HCT116 (cell line): ENCODE measurements around the gene DUSP2. TPM values are rescaled to one million over a fixed set of nuclear protein-coding genes. Genes with fewer than 3 reads are reported as not detected.

Source experiments
- ATAC-seq: fragments of 200-7000 bp; cut with Tn5 transposase; 2 replicates; pipeline ENCODE4 v1.9.1; 2020; ENCODE audit warnings: mild to moderate bottlenecking, moderate library complexity
- BruUV-seq: library from RNA; stranded (reverse); fragments of 400-500 nt; replicated peaks from 2 replicates; lab custom pipeline; 2021; lab: Mats Ljungman, UMichigan
- CTCF ChIA-PET: fragments of 300-600 bp; sonication (Branson Sonifier 250); formaldehyde crosslinking; loops from one replicate; lab custom pipeline; 2021; ENCODE audit warnings: antibody characterized with exemption; lab: Charles Lee
- POLR2A ChIA-PET: fragments of 300-600, 350-600 bp; sonication (Branson Sonifier 250); formaldehyde crosslinking; loops from one replicate; lab custom pipeline; 2021; ENCODE audit warnings: antibody characterized with exemption; lab: Charles Lee
- RAD21 ChIA-PET, 2 experiments: fragments of 300-600 bp; sonication (Branson Sonifier 250); formaldehyde crosslinking; loops; one replicate each; lab custom pipeline; 2023; ENCODE audit warnings: low total read pairs in 2 of 2; ENCODE audit not compliant: uncharacterized antibody in 2 of 2, unreplicated experiment in 2 of 2, low non-redundant PET in 1 of 2; lab: Charles Lee
- DNase-seq: peaks from one replicate; pipeline ENCODE4 v3.0.0-alpha.2; 2010; ENCODE audit warnings: low read depth, low spot score
- H2AFZ ChIP-seq: fragments of 200-600 bp; shearing (Covaris generic), sonication (generic); 2 replicates; pipeline ENCODE4 v1.6.1; 2017; ENCODE audit warnings: low read depth, mixed run types, mixed read lengths, antibody characterized with exemption, low read length; ENCODE audit not compliant: poor library complexity, severe bottlenecking
- H3K27ac ChIP-seq: 2 replicates; pipeline ENCODE4 v1.5.1; 2012; ENCODE audit warnings: low read depth, low read length
- H3K27me3 ChIP-seq: fragments of 200-600 bp; sonication (generic); 2 replicates; pipeline ENCODE4 v1.6.1; 2016; ENCODE audit warnings: mixed run types, low read length, mixed read lengths; ENCODE audit not compliant: insufficient read depth
- H3K36me3 ChIP-seq, 2 experiments: fragments of 200-500 bp in 1 of 2; fragments of 200-600 bp in 1 of 2; sonication (Bioruptor generic) in 1 of 2; sonication (generic) in 1 of 2; 2 replicates each; pipeline versions ENCODE4 v1.5.1 to v1.6.1; 2014 to 2016; ENCODE audit warnings: low read length in 2 of 2, inconsistent platforms in 1 of 2, mixed read lengths in 1 of 2, mixed run types in 1 of 2; ENCODE audit not compliant: insufficient read depth in 2 of 2, control insufficient read depth in 1 of 2
- H3K4me1 ChIP-seq, 2 experiments: fragments of 200-600 bp in 1 of 2; sonication (generic) in 1 of 2; 2 replicates each; pipeline versions ENCODE4 v1.5.1 to v1.6.1; 2012 to 2017; ENCODE audit warnings: low read length in 2 of 2, inconsistent platforms in 1 of 2, mild to moderate bottlenecking in 1 of 2, mixed read lengths in 1 of 2, mixed run types in 1 of 2, moderate library complexity in 1 of 2; ENCODE audit not compliant: insufficient read depth in 2 of 2, control insufficient read depth in 1 of 2
- H3K4me2 ChIP-seq: fragments of 200-600 bp; sonication (generic); 2 replicates; pipeline ENCODE4 v1.6.1; 2017; ENCODE audit warnings: mixed run types, low read length, mixed read lengths
- H3K4me3 ChIP-seq, 2 experiments: fragments of 200-600 bp in 1 of 2; sonication (generic) in 1 of 2; replicated peaks in 1 of 2; 2 replicates each; pipeline ENCODE4 v1.5.1; 2011 to 2016; ENCODE audit warnings: low read length in 2 of 2, control low read depth in 1 of 2, low read depth in 1 of 2, mild to moderate bottlenecking in 1 of 2, mixed read lengths in 1 of 2, mixed run types in 1 of 2
- H3K79me2 ChIP-seq: fragments of 200-600 bp; sonication (generic); 2 replicates; pipeline ENCODE4 v1.6.1; 2017; ENCODE audit warnings: mild to moderate bottlenecking, mixed run types, low read length, moderate library complexity, mixed read lengths; ENCODE audit not compliant: insufficient read depth
- H3K9ac ChIP-seq: fragments of 200-600 bp; sonication (generic); 2 replicates; pipeline ENCODE4 v1.6.1; 2016; ENCODE audit warnings: low read length, mixed read lengths
- H3K9me2 ChIP-seq: fragments of 200-600 bp; sonication (generic), shearing (Covaris generic); 2 replicates; pipeline ENCODE4 v1.6.1; 2017; ENCODE audit warnings: mixed run types, mild to moderate bottlenecking, moderate library complexity; ENCODE audit not compliant: insufficient read depth
- H3K9me3 ChIP-seq, 2 experiments: fragments of 200-500 bp in 1 of 2; fragments of 200-600 bp in 1 of 2; sonication (Bioruptor generic) in 1 of 2; sonication (generic) in 1 of 2; 2 replicates each; pipeline ENCODE4 v1.6.1; 2014 to 2017; ENCODE audit warnings: low read length in 2 of 2, mixed read lengths in 2 of 2, inconsistent platforms in 1 of 2, low read depth in 1 of 2, mild to moderate bottlenecking in 1 of 2, mixed run types in 1 of 2, moderate library complexity in 1 of 2; ENCODE audit not compliant: control insufficient read depth in 1 of 2, insufficient read depth in 1 of 2
- H4K20me1 ChIP-seq: fragments of 200-600 bp; sonication (generic), shearing (Covaris generic); 2 replicates; pipeline ENCODE4 v1.6.1; 2017; ENCODE audit warnings: mixed run types, mild to moderate bottlenecking, moderate library complexity; ENCODE audit not compliant: insufficient read depth
- CBX3 ChIP-seq: IDR thresholded peaks from 2 replicates; pipeline ENCODE4 v1.6.1; 2012; ENCODE audit warnings: low read depth
- CEBPB ChIP-seq: IDR thresholded peaks from 2 replicates; pipeline ENCODE4 v1.6.1; 2012; ENCODE audit warnings: low read depth
- CTCF ChIP-seq, 3 experiments: fragments of 200-600 bp in 1 of 3; sonication (generic) in 1 of 3; IDR thresholded peaks in 2 of 3; conservative IDR thresholded peaks in 1 of 3; 2 replicates each; pipeline ENCODE4 v1.5.1; 2012 to 2017; ENCODE audit warnings: low read depth in 2 of 3, low read length in 2 of 3, antibody characterized with exemption in 1 of 3, borderline replicate concordance in 1 of 3, control low read depth in 1 of 3, mild to moderate bottlenecking in 1 of 3, mixed read lengths in 1 of 3, mixed run types in 1 of 3, moderate library complexity in 1 of 3; ENCODE audit not compliant: insufficient read depth in 1 of 3
- EGR1 ChIP-seq: IDR thresholded peaks from 2 replicates; pipeline ENCODE4 v1.6.1; 2012; ENCODE audit warnings: low read depth
- ELF1 ChIP-seq: IDR thresholded peaks from 2 replicates; pipeline ENCODE4 v1.6.1; 2012; ENCODE audit warnings: low read depth, borderline replicate concordance
- EZH2 ChIP-seq: fragments of 200-600 bp; sonication (generic); IDR thresholded peaks from 2 replicates; pipeline ENCODE4 v1.6.1; 2017; ENCODE audit warnings: antibody characterized with exemption, mixed run types
- EZH2phosphoT487 ChIP-seq: fragments of 200-600 bp; IDR thresholded peaks from 2 replicates; pipeline ENCODE4 v1.6.1; 2018; ENCODE audit warnings: antibody characterized with exemption, borderline replicate concordance
- FOSL1 ChIP-seq: IDR thresholded peaks from 2 replicates; pipeline ENCODE4 v1.6.1; 2012; ENCODE audit warnings: low read depth
- MAX ChIP-seq: IDR thresholded peaks from 2 replicates; pipeline ENCODE4 v1.6.1; 2012
- RAD21 ChIP-seq: IDR thresholded peaks from 2 replicates; pipeline ENCODE4 v1.6.1; 2012; ENCODE audit warnings: low read depth, mild to moderate bottlenecking
- REST ChIP-seq: IDR thresholded peaks from 2 replicates; pipeline ENCODE4 v1.6.1; 2012; ENCODE audit warnings: low read depth
- SIN3A ChIP-seq: IDR thresholded peaks from 2 replicates; pipeline ENCODE4 v1.6.1; 2012; ENCODE audit warnings: low read depth
- SP1 ChIP-seq: IDR thresholded peaks from 2 replicates; pipeline ENCODE4 v1.6.1; 2012; ENCODE audit warnings: low read depth
- SRF ChIP-seq: IDR thresholded peaks from 2 replicates; pipeline ENCODE4 v1.6.1; 2012; ENCODE audit warnings: low read depth
- TCF7L2 ChIP-seq: IDR thresholded peaks from 2 replicates; pipeline ENCODE4 v1.7.0; 2011; ENCODE audit warnings: borderline replicate concordance, inconsistent platforms; ENCODE audit not compliant: insufficient read depth, insufficient read length; ENCODE audit errors: extremely low read depth
- YY1 ChIP-seq: IDR thresholded peaks from 2 replicates; pipeline ENCODE4 v1.6.1; 2011; ENCODE audit warnings: low read length, low read depth, moderate library complexity, mild to moderate bottlenecking; ENCODE audit not compliant: insufficient replicate concordance; ENCODE audit errors: extremely low read depth
- ZBTB33 ChIP-seq: IDR thresholded peaks from 2 replicates; pipeline ENCODE4 v1.6.1; 2011; ENCODE audit warnings: mild to moderate bottlenecking, low read length, moderate library complexity; ENCODE audit not compliant: insufficient replicate concordance; ENCODE audit errors: extremely low read depth
- ZFX ChIP-seq: fragments of 450-650 bp; IDR thresholded peaks from 2 replicates; pipeline ENCODE4 v1.6.1; 2017
- ZNF274 ChIP-seq: fragments of 200-500 bp; sonication (Bioruptor generic); IDR thresholded peaks from 2 replicates; pipeline ENCODE4 v1.6.1; 2014; ENCODE audit warnings: mild to moderate bottlenecking, low read depth, low read length, inconsistent platforms
- intact Hi-C: fragments of 100-400 bp; cut with micrococcal nuclease; formaldehyde crosslinking; loops from 2 replicates; pipeline ENCODE4 v1.10.0; 2022
- total RNA-seq: library from RNA; stranded (reverse); gene quantifications from one replicate; pipeline ENCODE4 v1.2.1, GENCODE V29; 2021; ENCODE audit not compliant: unreplicated experiment

Gene DUSP2
- total RNA-seq, 1 experiment from 2014 or later = 24.5 TPM

GRCh38 chr2:96129528-96130120, 15.6 kb downstream of the DUSP2 start:
- no peak for ATAC-seq
- Histone ChIP-seq H3K4me3 (no peak overlapping the region), H3K4me2 (no peak overlapping the region), H3K9me3 (no peaks in the 10 kb centered on the region), H3K9ac (no peak overlapping the region), H3K36me3 (no peaks in the 10 kb centered on the region), H3K4me1 (no peaks in the 10 kb centered on the region), H4K20me1 (no peaks in the 10 kb centered on the region), H2AFZ (no peak overlapping the region), H3K27me3 (no peaks in the 10 kb centered on the region), H3K27ac (no peak overlapping the region), H3K79me2 (no peaks in the 10 kb centered on the region), H3K9me2 (no peaks in the 10 kb centered on the region)
- DNase-seq = no peak
- TF ChIP-seq YY1 (no peak), RAD21 (no peak), ZFX (no peak), ELF1 (no peak), EGR1 (no peak), EZH2 (no peak), CTCF (IDR thresholded peaks at IDR 0.05 in 2 of 3, conservative IDR thresholded peaks at IDR 0.05 in 1 of 3; ENCODE audit: borderline replicate concordance in 1 of 3, insufficient read depth in 1 of 3, low read depth in 2 of 3, low read length in 2 of 3) (no peak), CEBPB (no peak), SP1 (no peak), CBX3 (no peak), ZBTB33 (no peak), REST (no peak), SRF (no peak), MAX (no peak), FOSL1 (no peak), TCF7L2 (no peak), SIN3A (no peak), ZNF274 (no peak), EZH2phosphoT487 (no peak)
- BruUV-seq = no TSS peak
- CTCF ChIA-PET = no interaction called here
- RAD21 ChIA-PET = no interaction called here
- intact Hi-C loops = no loop called here
- POLR2A ChIA-PET = no interaction called here
